Measurements from ENCODE around the gene PKIB.

Gene PKIB

GRCh38 chr6:122730334-122730733 is 120.1 kb downstream of the PKIB start:
- no peak for DNase-seq (ENCODE audit: low read depth)
- TF ChIP-seq, protein P1, sequence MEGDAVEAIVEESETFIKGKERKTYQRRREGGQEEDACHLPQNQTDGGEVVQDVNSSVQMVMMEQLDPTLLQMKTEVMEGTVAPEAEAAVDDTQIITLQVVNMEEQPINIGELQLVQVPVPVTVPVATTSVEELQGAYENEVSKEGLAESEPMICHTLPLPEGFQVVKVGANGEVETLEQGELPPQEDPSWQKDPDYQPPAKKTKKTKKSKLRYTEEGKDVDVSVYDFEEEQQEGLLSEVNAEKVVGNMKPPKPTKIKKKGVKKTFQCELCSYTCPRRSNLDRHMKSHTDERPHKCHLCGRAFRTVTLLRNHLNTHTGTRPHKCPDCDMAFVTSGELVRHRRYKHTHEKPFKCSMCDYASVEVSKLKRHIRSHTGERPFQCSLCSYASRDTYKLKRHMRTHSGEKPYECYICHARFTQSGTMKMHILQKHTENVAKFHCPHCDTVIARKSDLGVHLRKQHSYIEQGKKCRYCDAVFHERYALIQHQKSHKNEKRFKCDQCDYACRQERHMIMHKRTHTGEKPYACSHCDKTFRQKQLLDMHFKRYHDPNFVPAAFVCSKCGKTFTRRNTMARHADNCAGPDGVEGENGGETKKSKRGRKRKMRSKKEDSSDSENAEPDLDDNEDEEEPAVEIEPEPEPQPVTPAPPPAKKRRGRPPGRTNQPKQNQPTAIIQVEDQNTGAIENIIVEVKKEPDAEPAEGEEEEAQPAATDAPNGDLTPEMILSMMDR (conservative IDR thresholded peaks at IDR 0.05; ENCODE audit: control insufficient read depth, insufficient read depth, low read depth, low read length) = no peak
- no peak overlapping the region for H3K4me3 ChIP-seq (ENCODE audit: control insufficient read depth, low read depth, low read length)

- DNase-seq (ENCODE audit: low read depth) = peak; percentile 54
- no peak overlapping the region for H3K4me3 ChIP-seq (ENCODE audit: control insufficient read depth, low read depth, low read length)
- TF ChIP-seq, protein P1 (conservative IDR thresholded peaks at IDR 0.05; ENCODE audit: control insufficient read depth, insufficient read depth, low read depth, low read length) = peak; percentile 76
These were observed 120.7 kb downstream of the PKIB start for GRCh38 chr6:122730775-122731386.

GRCh38 chr6:122733259-122733658 is 123.1 kb downstream of the PKIB start:
- TF ChIP-seq, protein P1 (conservative IDR thresholded peaks at IDR 0.05; ENCODE audit: control insufficient read depth, insufficient read depth, low read depth, low read length) = no peak
- no peak overlapping the region for H3K4me3 ChIP-seq (ENCODE audit: control insufficient read depth, low read depth, low read length)
- no peak for DNase-seq (ENCODE audit: low read depth)

- no peak overlapping the region for H3K4me3 ChIP-seq (ENCODE audit: control insufficient read depth, low read depth, low read length)
- TF ChIP-seq, protein P1 (conservative IDR thresholded peaks at IDR 0.05; ENCODE audit: control insufficient read depth, insufficient read depth, low read depth, low read length) = no peak
- no peak for DNase-seq (ENCODE audit: low read depth)
These were observed 124.6 kb downstream of the PKIB start for GRCh38 chr6:122734529-122735395.

DNA sequence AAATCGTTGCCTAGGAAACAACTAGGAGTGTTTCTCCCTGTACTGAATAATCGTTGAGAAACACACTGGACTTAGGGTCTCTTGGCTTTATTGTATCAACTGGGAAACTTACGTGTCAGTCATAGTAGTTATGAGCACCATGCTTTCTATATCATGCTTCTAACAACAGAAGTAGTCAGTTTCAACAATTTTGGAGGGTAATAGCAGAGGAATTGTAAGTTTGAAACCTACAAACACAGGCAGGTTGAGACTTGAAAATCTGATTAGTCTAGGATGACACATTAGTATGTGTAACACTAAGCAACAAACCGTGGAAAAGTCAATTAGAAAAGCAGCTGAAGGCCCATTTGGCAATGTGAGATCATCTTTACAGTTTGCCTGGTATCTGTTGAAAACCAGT is 125.4 kb downstream of the PKIB start:
- TF ChIP-seq, protein P1 (conservative IDR thresholded peaks at IDR 0.05; ENCODE audit: control insufficient read depth, insufficient read depth, low read depth, low read length) = no peak
- DNase-seq (ENCODE audit: low read depth) = no peak
- no peak overlapping the region for H3K4me3 ChIP-seq (ENCODE audit: control insufficient read depth, low read depth, low read length)

DNA sequence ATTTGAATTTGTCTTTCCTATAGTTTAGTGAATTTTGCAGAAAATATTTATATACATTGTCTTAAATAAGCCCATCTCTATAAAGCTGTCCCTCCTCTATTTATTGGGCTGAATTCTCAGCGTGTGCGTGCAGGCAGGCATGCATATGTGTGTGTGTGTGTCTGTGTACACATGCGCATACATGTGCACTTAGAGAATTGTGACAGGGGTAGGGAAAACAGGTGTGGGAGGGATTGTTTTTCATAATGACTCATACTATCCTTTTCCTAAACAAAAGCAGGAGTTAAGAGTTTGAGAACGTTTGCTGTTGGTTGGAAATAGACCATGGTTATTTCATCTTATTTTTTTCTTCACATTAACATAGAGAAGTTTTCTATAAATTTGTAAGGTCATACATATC is 126.0 kb downstream of the PKIB start:
- H3K4me3 ChIP-seq (ENCODE audit: control insufficient read depth, low read depth, low read length) = no peak overlapping the region
- no peak for DNase-seq (ENCODE audit: low read depth)
- TF ChIP-seq, protein P1 (conservative IDR thresholded peaks at IDR 0.05; ENCODE audit: control insufficient read depth, insufficient read depth, low read depth, low read length) = no peak

Data from fibroblast of mammary gland (primary cell).